NCI-H2196 (cell line): Measurements from ENCODE around the gene ZNF718.
"Not testable (repeated sequence)": the region's sequence is repeated elsewhere in the genome, so short reads cannot be mapped to it uniquely, and the experiment has no call there.

Experiments used
- DNase-seq: peaks from one replicate; lab custom pipeline; 2025; ENCODE audit not compliant: unreplicated experiment; lab: John Stamatoyannopoulos, UW

ZNF718 gene

GRCh38 chr4:124275-125081 lies at the start of gene ZNF718:
TSS of gene ZNF718 (plus strand) at chr4:124501. CDS start at chr4:124671, 170 bp downstream.
- DNase-seq: peak; percentile 91

GRCh38 chr4:85951-86350 lies 38.4 kb upstream of the ZNF718 start:
- no peak for DNase-seq

- DNase-seq: not testable (repeated sequence)
Observed at GRCh38 chr4:86559-87324, 37.6 kb upstream of the ZNF718 start.

DNA sequence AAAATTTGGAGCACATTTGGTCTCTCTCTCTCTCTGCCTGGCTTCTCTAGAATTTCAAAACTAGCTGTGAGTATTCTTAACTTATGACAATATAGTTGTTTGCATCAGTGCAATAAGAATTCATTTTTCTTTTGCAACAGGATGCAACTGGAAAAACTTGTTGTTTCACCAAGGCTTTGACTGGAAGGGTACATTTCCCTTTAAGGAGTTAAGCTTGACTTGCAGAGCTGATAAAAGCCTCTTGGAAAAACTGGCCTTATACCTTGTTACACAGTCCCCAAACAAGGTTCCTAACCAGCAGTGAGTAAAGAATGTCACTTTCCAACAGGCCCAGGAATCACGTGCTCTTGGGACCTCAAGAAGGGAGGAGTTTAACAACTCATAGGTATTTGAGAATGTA lies 25.9 kb upstream of the ZNF718 start:
- DNase-seq: no peak

DNA sequence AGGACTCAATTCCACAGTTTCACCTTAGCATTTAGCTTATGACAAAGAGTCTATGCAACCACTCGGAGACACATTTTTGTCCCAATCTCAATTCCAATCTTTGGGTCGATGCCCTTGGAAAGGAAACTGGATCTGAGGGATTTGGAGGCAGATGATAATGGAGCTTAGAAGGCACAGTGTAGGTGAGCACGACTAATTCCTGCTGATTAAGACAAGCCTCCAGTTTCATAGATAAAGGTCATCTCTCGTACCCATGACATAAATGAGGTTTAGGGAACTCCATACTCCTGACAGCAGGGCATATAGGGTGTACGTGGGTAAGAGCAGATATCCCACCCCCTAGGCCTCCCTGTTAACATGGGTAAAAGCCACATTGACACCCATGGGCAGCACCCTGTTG lies 24.4 kb upstream of the ZNF718 start:
- DNase-seq: no peak

- no peak for DNase-seq
Observed at GRCh38 chr4:107083-107443, 17.2 kb upstream of the ZNF718 start.

GRCh38 chr4:107444-108429 lies 16.6 kb upstream of the ZNF718 start:
- DNase-seq: no peak

DNA sequence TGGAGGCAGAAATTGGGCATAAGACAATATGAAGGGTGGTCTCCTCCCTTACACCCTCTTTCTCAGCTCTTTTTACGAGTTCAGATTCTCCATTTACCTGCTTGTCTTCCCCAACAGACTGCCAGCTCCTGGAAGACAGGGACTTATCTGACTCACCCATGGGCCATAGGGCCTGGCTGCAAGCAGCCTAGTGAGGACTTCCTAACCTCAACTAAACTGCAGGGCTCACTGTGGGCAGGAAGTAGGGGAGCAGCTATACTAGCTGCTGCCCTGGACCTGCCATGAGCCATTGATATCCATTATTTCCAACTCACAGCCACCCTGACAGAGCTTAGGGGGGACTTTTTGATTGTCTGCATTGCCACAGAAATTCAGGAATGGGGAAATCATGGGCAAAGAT lies 11.5 kb upstream of the ZNF718 start:
- no peak for DNase-seq

DNA sequence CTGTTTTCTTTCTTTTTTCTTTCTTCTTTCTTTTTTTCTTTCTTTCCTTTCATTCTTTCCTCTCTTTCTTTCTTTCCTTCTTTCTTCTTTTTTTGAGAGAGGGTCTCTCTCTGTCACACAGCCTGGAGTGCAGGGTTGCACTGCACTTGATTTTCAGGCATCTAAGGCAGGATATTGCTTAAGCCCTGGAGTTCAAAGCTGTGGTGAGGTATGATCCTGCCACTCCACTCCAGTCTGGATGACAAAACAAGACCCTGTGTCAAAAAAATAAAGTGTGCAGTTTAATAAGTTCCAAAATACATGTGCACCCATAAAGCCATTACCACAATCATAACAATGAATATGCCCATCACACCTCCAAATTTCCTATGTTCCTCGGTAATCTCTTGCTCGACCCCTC lies 10.6 kb upstream of the ZNF718 start:
- DNase-seq: no peak

GRCh38 chr4:114149-114548 lies 10.2 kb upstream of the ZNF718 start:
- no peak for DNase-seq

- no peak for DNase-seq
Observed at GRCh38 chr4:116499-116898, 7.8 kb upstream of the ZNF718 start.

DNA sequence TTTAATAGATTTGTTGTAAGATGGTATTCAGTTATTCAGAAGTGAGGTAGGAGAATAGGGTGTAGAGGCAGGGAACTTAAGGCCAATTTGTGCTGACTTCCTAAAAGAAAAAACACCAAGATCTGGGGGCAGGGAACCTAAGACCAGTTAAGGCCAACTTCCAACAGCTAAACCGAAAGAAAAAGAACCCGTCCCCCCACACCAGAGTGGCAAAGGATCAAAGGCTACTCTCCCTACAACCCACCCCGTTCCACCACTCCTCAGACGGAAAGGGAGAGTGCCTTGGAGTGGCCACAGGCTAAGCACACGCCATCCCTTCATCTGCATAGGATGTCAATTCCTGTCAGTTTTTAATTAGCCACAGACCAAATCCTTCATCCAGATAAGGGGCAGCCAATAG lies 3.7 kb upstream of the ZNF718 start:
- DNase-seq: no peak

DNA sequence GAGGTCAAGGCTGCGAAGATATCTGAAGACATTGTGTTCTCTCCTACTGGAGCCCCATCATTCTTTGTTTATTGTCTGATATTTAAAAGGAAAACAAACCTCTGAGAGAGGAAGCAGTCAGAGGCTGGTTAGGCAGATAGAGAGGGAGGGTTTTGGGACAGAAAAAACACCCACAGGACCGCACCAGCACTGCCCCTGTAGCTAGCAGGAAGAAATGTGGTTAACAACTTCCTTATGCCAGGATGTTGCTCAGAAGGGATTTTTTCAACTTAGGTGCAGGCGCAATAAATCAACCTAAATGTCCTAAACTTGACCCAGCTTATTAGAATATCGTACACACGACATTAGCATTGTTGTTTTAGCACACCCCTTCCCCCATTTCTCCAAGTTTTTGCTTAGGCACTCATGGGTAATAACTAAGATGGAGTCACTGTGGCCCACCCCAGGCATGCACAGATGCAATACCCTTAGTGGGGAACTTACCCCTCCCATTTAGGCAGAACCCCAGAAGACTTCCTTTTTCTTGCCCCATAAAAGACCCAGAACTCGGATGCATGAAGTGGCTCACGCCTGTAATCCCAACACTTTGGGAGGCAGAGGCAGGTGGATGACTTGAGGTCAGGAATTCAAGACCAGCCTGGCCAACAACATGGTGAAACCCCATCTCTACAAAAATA lies 2.8 kb upstream of the ZNF718 start:
- no peak for DNase-seq

DNA sequence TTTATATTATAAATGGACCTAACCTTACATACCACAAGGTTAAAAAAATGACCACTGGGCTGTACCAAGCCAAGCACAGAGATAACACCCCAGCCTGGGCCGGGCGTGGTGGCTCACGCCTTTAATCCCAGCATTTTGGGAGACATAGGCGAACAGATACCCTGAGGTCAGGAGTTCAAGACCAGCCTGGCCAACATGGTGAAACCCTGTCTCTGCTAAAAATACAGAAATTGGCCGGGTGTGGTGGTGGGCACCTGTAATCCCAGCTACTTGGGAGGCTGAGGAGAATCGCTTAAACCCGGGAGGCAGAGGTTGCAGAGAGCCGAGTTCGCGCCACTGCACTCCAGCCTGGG lies 403 bp upstream of the ZNF718 start:
- not testable (repeated sequence) for DNase-seq

DNA sequence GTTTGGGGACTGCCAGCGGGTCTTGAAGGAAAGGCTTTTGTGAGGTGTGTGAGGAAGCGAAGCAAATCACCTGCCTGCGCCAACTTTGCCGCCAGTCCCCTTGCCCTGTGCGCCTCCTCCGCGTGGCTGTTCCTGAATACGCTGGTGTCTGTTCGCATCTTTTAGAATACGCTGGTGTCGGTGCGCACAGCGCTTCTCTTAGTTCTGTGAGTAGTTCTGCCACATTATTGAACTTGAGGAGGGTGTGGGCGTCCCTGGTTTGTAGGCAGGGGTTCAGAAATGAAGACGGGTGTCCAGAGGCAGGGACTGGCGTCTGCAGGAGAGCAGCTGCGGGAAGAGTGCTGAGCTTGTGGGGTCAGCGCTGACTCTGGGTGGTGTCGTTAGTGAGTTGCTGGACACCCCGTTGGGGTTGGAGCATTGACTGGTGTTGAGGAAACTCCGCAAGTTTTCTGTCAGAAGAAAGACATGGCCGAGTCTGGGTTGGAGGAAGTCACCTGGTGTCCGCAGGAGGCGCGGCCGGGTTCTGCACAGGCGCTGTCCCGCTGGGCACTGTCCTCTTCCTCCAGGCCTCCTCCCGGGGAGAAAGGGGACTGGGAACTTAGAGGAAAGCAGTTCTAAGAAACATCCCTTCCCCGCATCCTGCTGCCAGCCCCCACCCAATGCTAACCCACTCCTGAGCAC lies 930 bp downstream of the ZNF718 start:
- DNase-seq: peak; percentile 30

DNA sequence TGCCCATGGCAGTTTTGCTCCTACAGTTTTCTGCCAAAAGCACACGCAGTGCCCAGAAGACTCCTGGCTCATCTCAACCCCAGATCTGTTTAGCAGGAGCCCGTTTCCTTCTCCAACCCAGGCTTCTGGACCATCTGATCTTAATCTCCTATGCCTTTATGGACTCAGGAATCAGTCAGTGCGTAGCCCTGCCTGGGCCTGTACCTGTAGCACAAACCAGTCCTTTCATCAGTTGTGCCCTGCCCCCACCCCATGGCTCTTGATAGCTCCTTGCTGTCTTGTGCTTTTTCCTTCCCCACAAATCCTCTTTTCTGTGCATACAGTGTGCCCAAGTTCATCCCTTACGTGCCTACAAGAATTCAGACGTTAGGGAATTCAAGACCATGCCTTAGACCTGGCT lies 1.5 kb downstream of the ZNF718 start:
- no peak for DNase-seq

- no peak for DNase-seq
Observed at GRCh38 chr4:132483-132882, 8.2 kb downstream of the ZNF718 start.

GRCh38 chr4:138935-139334 lies 14.6 kb downstream of the ZNF718 start:
- no peak for DNase-seq

DNA sequence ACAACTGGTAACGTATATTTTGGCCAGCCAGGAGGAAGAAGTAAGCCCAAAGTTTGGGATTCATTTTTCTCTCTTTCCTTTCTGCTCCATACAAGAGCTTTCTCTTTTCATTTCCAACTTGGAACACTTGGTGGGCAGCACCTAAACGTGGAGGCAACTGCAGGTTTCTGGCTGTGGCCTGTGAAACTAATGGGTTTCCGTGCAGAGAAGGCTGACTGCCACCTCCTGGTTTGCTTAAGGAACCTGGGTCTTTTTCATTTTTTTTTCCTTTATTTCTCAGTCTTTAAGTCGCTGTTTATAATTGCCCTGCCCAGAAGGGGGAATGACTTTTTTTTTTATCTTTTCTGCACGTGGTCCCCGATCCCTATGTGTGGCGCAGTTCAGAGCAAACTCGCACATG lies 15.4 kb downstream of the ZNF718 start:
- no peak for DNase-seq

DNA sequence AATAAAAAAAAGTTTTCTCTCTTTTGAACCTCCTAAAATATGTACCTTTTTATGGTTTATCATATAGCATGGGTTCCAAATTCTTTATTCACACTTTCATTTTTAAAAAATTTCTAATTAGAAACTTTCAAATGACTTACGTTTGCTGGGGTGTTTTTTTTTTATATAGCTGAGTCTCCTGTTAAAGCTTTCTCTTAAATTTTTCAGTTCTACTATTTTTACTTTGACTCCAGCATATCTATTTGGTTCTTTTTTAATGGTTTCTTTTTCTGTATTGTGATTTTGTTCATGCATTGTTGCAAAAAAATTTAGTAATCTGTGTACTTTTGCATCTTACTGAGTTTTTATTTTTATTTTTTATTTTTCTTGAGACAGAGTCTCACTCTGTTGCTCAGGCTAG lies 22.3 kb downstream of the ZNF718 start:
- no peak for DNase-seq
